Panc1 (cell line): ENCODE results near the gene WRAP53. TPM values are rescaled to one million over a fixed set of nuclear protein-coding genes. Genes with fewer than 3 reads are reported as not detected.

Experiments used
- ATAC-seq: fragments of 200-7000 bp; cut with Tn5 transposase; 2 replicates; pipeline ENCODE4 v1.9.1; 2020; ENCODE audit warnings: mild to moderate bottlenecking, moderate library complexity
- BruUV-seq: library from RNA; stranded (reverse); fragments of 400-500 nt; replicated peaks from 2 replicates; lab custom pipeline; 2021; lab: Mats Ljungman, UMichigan
- CTCF ChIA-PET: fragments of 300-600 bp; sonication (Branson Sonifier 250); formaldehyde crosslinking; loops from one replicate; lab custom pipeline; 2022; ENCODE audit warnings: antibody characterized with exemption; lab: Charles Lee
- POLR2A ChIA-PET: fragments of 300-600 bp; sonication (Branson Sonifier 250); formaldehyde crosslinking; loops from one replicate; lab custom pipeline; 2022; ENCODE audit warnings: antibody characterized with exemption; lab: Charles Lee
- DNase-seq: peaks from one replicate; pipeline ENCODE4 v3.0.0-alpha.2; 2010; ENCODE audit warnings: low read depth, low spot score
- H3K27ac ChIP-seq: 2 replicates; pipeline ENCODE4 v1.5.1; 2011; ENCODE audit warnings: mild to moderate bottlenecking, low read length, inconsistent platforms
- H3K27me3 ChIP-seq: fragments of 200-500 bp; sonication (Bioruptor generic); 2 replicates; pipeline ENCODE4 v1.6.0; 2014; ENCODE audit warnings: low read length, inconsistent platforms; ENCODE audit not compliant: control insufficient read depth, insufficient read depth
- H3K36me3 ChIP-seq: fragments of 200-500 bp; sonication (Bioruptor generic); 2 replicates; pipeline ENCODE4 v1.5.1; 2014; ENCODE audit warnings: inconsistent platforms, mild to moderate bottlenecking, low read length, moderate library complexity; ENCODE audit not compliant: control insufficient read depth, insufficient read depth
- H3K4me1 ChIP-seq: 2 replicates; pipeline ENCODE4 v1.5.1; 2011; ENCODE audit warnings: inconsistent platforms, mild to moderate bottlenecking, low read length, moderate library complexity; ENCODE audit not compliant: control insufficient read depth, insufficient read depth
- H3K4me3 ChIP-seq, 2 experiments: 2 replicates each; pipeline ENCODE4 v1.5.1; 2011 to 2012; ENCODE audit warnings: low read depth in 2 of 2, low read length in 2 of 2, mild to moderate bottlenecking in 2 of 2, inconsistent platforms in 1 of 2, moderate library complexity in 1 of 2
- H3K9me3 ChIP-seq: fragments of 200-500 bp; sonication (Bioruptor generic); 2 replicates; pipeline ENCODE4 v1.5.1; 2014; ENCODE audit warnings: low read depth, mild to moderate bottlenecking, inconsistent platforms, low read length, moderate library complexity; ENCODE audit not compliant: control insufficient read depth, insufficient read depth
- CTCF ChIP-seq: fragments of 450-650 bp; IDR thresholded peaks from 2 replicates; pipeline ENCODE4 v1.5.1; 2017; ENCODE audit warnings: mild to moderate bottlenecking
- POLR2AphosphoS5 ChIP-seq: IDR thresholded peaks from 2 replicates; pipeline ENCODE4 v1.6.1; 2012; ENCODE audit warnings: mild to moderate bottlenecking, low read depth, low read length, moderate library complexity
- REST ChIP-seq, 2 experiments: IDR thresholded peaks; 2 replicates each; pipeline ENCODE4 v1.6.1; 2011 to 2012; ENCODE audit warnings: low read depth in 2 of 2, control low read depth in 1 of 2, low read length in 1 of 2, mild to moderate bottlenecking in 1 of 2, moderate library complexity in 1 of 2; ENCODE audit not compliant: insufficient read depth in 1 of 2
- SIN3A ChIP-seq: IDR thresholded peaks from 2 replicates; pipeline ENCODE4 v1.6.1; 2012; ENCODE audit warnings: low read depth, mild to moderate bottlenecking, low read length, moderate library complexity, borderline replicate concordance; ENCODE audit not compliant: insufficient read depth
- TCF7L2 ChIP-seq: IDR thresholded peaks from 2 replicates; pipeline ENCODE4 v1.6.1; 2011; ENCODE audit warnings: mild to moderate bottlenecking, low read depth, low read length, inconsistent platforms
- in situ Hi-C: cut with HindIII; loops from 2 replicates; pipeline ENCODE4 v1.10.0; 2016; ENCODE audit warnings: low sequenced_read_pairs, low pct_unique_long_range_greater_than_20kb
- intact Hi-C: fragments of 100-400 bp; cut with micrococcal nuclease; formaldehyde crosslinking; loops from one replicate; pipeline ENCODE4 v1.10.0; 2022; ENCODE audit not compliant: unreplicated experiment
- total RNA-seq: library from RNA; stranded (reverse); gene quantifications from one replicate; pipeline ENCODE4 v1.2.1, GENCODE V29; 2021; ENCODE audit not compliant: unreplicated experiment

Gene WRAP53
- total RNA-seq, 1 experiment from 2014 or later: 27.0 TPM

GRCh38 chr17:7654832-7655540 lies 33.3 kb upstream of the WRAP53 start:
- Histone ChIP-seq H3K27ac (no peak overlapping the region), H3K27me3 (peaks cover 2% of the 10 kb centered on the region; the same call in 1 of the 2 replicates), H3K36me3 (no peaks in the 10 kb centered on the region), H3K4me1 (no peaks in the 10 kb centered on the region; the same call in 1 of the 2 replicates), H3K4me3 (no peak overlapping the region), H3K9me3 (no peaks in the 10 kb centered on the region)
- intact Hi-C loops: no loop called here
- no peak for ATAC-seq
- no peak for DNase-seq
- no TSS peak for BruUV-seq
- ChIA-PET POLR2A (interaction anchor here (0.5 kb wide), 1 partner anchor 32 kb away, joined by 3 read pairs; the partner anchor contains the start of gene TP53), CTCF (no interaction called here)
- in situ Hi-C loops: no loop called here
- TF ChIP-seq SIN3A: no peak
- TF ChIP-seq POLR2AphosphoS5: no peak
- TF ChIP-seq REST (IDR thresholded peaks at IDR 0.05; ENCODE audit: insufficient read depth in 1 of 2, low read depth in 2 of 2, low read length in 1 of 2): no peak
- TF ChIP-seq CTCF: no peak
- TF ChIP-seq TCF7L2: no peak

- Histone ChIP-seq H3K4me1 (no peaks in the 10 kb centered on the region; the same call in 1 of the 2 replicates), H3K27me3 (peaks cover 2% of the 10 kb centered on the region; the same call in 1 of the 2 replicates), H3K4me3 (no peak overlapping the region), H3K36me3 (no peaks in the 10 kb centered on the region), H3K9me3 (no peaks in the 10 kb centered on the region), H3K27ac (no peak overlapping the region)
- DNase-seq: no peak
- in situ Hi-C loops: no loop called here
- intact Hi-C loops: no loop called here
- BruUV-seq: no TSS peak
- ATAC-seq: no peak
- TF ChIP-seq POLR2AphosphoS5 (no peak), CTCF (no peak), TCF7L2 (no peak), SIN3A (no peak), REST (IDR thresholded peaks at IDR 0.05; ENCODE audit: insufficient read depth in 1 of 2, low read depth in 2 of 2, low read length in 1 of 2) (no peak)
- POLR2A ChIA-PET: no interaction called here
- CTCF ChIA-PET: no interaction called here
Observed at GRCh38 chr17:7655541-7655840, 32.8 kb upstream of the WRAP53 start.
